ENCODE measurements around the gene ZNF44.

Gene ZNF44

DNA sequence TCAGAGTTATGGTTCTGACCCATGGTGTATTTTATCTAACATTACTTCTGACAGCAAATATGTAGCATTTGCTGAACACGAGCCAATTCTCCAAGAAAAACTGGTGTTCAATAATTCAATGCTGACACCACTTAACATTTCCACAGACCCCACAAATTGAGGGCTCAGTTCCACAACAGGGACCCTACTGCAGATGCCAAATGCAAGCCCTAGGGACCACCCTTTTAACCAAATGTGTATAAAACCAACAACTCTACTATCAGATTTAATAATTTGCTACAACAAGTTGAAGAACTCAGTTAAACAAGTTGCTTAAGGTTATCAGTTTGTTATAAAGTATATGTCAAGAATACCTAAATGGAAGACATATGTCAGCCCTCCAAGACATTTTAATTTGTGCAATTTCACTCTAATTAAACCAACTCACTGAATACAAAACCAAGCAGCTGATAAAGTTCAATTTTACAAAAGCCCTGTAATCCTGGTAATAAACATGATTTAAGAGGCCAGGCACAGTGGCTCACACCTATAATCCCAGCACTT lies 6.7 kb downstream of the ZNF44 start:
- H3K36me3 ChIP-seq, result peaks cover 3% of the 10 kb centered on the region
- H3K4me3 ChIP-seq (ENCODE audit: low read depth, low read length), result no peak overlapping the region
- no peak overlapping the region for H3K27ac ChIP-seq
- no peak for DNase-seq
- no peaks in the 10 kb centered on the region for H3K27me3 ChIP-seq (ENCODE audit: insufficient read depth, low read depth, severe bottlenecking)
- no peak for TF ChIP-seq CTCF (IDR thresholded peaks at IDR 0.05; ENCODE audit: low read depth, low read length)
- peaks cover 2% of the 10 kb centered on the region for H3K9me3 ChIP-seq (ENCODE audit: severe bottlenecking)

- H3K36me3 ChIP-seq, result no peaks in the 10 kb centered on the region; the same call in none of the 2 replicates
Measured at GRCh38 chr19:12284631-12285030, 10.1 kb downstream of the ZNF44 start.

GRCh38 chr19:12284226-12284625 lies 10.5 kb downstream of the ZNF44 start:
- Histone ChIP-seq H3K27me3 (ENCODE audit: insufficient read depth, low read depth, severe bottlenecking) (no peaks in the 10 kb centered on the region), H3K9me3 (ENCODE audit: severe bottlenecking) (peaks cover 2% of the 10 kb centered on the region), H3K4me3 (ENCODE audit: low read depth, low read length) (no peak overlapping the region), H3K36me3 (no peaks in the 10 kb centered on the region; the same call in none of the 2 replicates), H3K27ac (no peak overlapping the region)
- no peak for TF ChIP-seq CTCF (IDR thresholded peaks at IDR 0.05; ENCODE audit: low read depth, low read length)
- DNase-seq, result no peak

More at GRCh38 chr19:12284631-12285030, 10.1 kb downstream of the ZNF44 start:
- no peak overlapping the region for H3K27ac ChIP-seq
- TF ChIP-seq CTCF (IDR thresholded peaks at IDR 0.05; ENCODE audit: low read depth, low read length), result no peak
- H3K27me3 ChIP-seq (ENCODE audit: insufficient read depth, low read depth, severe bottlenecking), result no peaks in the 10 kb centered on the region
- peaks cover 2% of the 10 kb centered on the region for H3K9me3 ChIP-seq (ENCODE audit: severe bottlenecking)
- no peak for DNase-seq
- H3K4me3 ChIP-seq (ENCODE audit: low read depth, low read length), result no peak overlapping the region

DNA sequence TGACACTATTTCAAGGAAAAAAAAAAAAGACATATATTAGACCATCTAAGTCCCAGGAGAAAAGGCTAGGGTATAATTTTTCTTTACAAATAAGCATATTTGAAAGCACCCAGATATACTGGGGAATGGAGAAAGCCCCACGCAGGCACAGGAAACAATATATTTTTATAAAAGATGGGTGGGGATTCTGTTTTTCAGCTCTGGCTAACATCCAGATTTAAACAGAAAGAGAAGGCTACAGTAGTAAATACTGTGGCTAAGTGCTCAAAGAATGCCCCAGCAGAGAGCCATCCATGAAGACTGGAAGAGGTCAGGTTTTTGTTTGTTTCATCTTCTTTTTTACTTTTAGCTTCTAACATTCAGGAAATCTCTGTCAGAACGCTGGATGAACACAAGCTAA lies 16.0 kb downstream of the ZNF44 start:
- peaks cover 9% of the 10 kb centered on the region for H3K36me3 ChIP-seq
- H3K4me3 ChIP-seq (ENCODE audit: low read depth, low read length), result no peak overlapping the region
- H3K27ac ChIP-seq, result no peak overlapping the region
- peaks cover 2% of the 10 kb centered on the region for H3K9me3 ChIP-seq (ENCODE audit: severe bottlenecking)
- no peaks in the 10 kb centered on the region for H3K27me3 ChIP-seq (ENCODE audit: insufficient read depth, low read depth, severe bottlenecking)
- no peak for DNase-seq
- TF ChIP-seq CTCF (IDR thresholded peaks at IDR 0.05; ENCODE audit: low read depth, low read length), result no peak

DNA sequence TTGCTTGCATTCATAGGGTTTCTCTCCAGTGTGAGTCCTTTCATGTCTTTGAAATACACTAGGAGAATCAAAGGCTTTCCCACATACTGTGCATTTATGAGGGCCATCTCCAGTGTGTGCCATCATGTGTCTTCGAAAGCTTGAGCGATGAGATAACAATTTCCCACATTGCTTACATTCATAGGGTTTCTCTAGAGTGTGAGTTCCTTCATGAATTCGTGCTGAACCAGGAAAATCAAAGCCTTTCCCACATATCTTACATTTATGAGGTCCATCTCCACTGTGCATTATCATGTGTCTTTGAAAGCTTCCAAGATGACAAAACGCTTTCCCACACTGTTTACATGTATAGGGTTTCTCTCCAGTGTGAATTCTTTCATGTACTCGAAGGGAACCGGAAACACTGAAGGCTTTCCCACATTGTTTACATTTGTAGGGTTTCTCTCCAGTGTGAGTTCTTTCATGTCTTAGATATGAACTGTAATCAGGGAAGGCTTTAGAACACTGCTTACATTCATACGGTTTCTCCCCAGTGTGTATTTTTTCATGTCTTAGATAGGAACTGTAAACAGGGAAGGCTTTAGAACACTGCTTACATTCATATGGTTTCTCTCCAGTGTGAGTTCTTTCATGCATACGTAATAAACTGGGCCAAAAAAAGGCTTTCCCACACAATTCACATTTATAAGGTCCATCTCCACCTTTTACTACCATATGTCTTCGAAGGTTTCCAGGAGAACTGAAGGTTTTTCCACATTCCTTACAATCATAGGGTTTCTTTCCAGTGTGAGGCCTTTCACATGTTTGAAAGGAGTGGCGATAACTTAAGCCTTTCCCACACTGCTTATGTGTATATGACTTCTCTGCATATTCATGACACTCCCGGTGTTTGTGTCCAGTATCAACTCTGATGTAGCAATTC lies 21.4 kb downstream of the ZNF44 start:
- peaks cover 25% of the 10 kb centered on the region for H3K36me3 ChIP-seq

More for the DNA sequence above, 21.4 kb downstream of the ZNF44 start:
- no peak overlapping the region for H3K4me3 ChIP-seq (ENCODE audit: low read depth, low read length)
- no peak overlapping the region for H3K27ac ChIP-seq
- no peak for TF ChIP-seq CTCF (IDR thresholded peaks at IDR 0.05; ENCODE audit: low read depth, low read length)
- no peak for DNase-seq
- H3K27me3 ChIP-seq (ENCODE audit: insufficient read depth, low read depth, severe bottlenecking), result no peaks in the 10 kb centered on the region
- H3K9me3 ChIP-seq (ENCODE audit: severe bottlenecking), result peaks cover 7% of the 10 kb centered on the region
